AG09319 (cell line): Measurements from ENCODE around the gene INHBB.

ENCODE experiments used
- DNase-seq: peaks from one replicate; pipeline ENCODE4 v3.0.0-alpha.2; 2010; ENCODE audit warnings: low read depth; ENCODE audit errors: extremely low read depth
- CTCF ChIP-seq: IDR thresholded peaks from 2 replicates; pipeline ENCODE4 v1.5.1; 2011; ENCODE audit warnings: low read depth, mild to moderate bottlenecking, inconsistent platforms, low read length, moderate library complexity

The INHBB gene

DNA sequence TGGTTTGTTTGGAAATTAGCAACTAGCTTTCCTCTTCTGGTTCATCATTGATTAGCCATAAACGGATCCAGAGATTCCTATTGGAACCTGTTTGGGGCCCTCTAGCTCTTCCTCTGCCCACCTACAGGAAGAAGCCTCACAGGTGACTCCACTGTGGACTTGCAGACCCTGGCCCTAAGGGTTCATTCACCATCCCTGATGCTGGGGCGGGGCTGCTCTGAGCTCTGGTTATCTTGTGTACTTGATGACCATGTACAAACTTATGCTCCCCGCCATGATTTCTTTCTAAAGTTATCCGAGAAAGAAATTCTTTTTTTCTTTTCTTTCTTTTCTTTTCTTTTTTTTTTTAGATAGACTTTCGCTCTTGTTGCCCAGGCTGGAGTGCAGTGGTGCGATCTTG, 33.9 kb upstream of the INHBB start:
- TF ChIP-seq CTCF = no peak

GRCh38 chr2:120312860-120313694, 32.9 kb upstream of the INHBB start:
- DNase-seq = peak; percentile 50
- TF ChIP-seq CTCF = peak; percentile 96

More for the DNA sequence above, 33.9 kb upstream of the INHBB start:
- no peak for DNase-seq

DNA sequence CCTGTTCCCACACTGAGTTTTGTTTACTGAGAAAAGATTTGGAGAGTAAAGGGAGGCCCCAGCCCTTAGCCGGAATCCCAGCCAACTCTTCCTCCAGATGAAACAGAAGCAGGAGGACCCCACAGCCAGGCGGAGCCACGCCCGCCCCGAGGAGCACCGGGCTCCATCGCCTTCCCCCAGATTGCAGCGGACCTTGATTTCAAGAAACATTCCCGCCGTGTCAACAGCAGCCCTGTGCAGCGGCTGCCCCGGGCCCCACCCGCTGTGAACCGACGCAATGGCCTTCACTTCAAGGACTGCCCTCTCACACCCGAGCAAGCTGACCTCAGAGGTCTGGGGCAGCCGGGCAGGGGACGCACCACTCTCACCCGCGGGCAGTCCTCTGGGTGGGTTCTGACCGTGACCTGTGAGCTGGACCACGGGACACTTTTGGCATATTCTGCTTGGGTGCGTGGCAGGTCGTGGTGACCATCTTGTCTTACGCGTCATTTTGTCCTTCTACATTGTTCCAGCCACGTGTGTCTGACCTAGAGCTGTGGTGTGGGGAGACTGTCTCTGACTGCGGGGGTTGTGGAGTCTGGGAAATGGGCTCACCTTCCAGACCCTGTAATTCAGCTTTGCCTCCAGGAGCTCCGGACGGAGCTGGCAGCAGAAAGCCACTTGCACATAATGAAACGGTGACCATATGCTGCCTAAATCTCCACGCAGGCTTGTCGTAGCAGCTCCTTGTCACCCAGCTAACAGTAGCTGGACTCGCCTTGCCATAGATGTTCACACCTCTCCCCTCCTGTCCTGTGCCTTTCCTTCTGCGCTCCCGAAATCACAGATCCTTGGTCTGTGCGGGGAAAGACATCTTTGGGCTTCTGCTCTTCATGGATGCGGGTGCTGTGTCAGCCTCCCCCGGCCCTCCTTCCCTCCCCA, 32.0 kb upstream of the INHBB start:
- no peak for DNase-seq
- TF ChIP-seq CTCF = no peak

- DNase-seq = no peak
- TF ChIP-seq CTCF = no peak
These were observed 31.1 kb upstream of the INHBB start for GRCh38 chr2:120314690-120315366.

DNA sequence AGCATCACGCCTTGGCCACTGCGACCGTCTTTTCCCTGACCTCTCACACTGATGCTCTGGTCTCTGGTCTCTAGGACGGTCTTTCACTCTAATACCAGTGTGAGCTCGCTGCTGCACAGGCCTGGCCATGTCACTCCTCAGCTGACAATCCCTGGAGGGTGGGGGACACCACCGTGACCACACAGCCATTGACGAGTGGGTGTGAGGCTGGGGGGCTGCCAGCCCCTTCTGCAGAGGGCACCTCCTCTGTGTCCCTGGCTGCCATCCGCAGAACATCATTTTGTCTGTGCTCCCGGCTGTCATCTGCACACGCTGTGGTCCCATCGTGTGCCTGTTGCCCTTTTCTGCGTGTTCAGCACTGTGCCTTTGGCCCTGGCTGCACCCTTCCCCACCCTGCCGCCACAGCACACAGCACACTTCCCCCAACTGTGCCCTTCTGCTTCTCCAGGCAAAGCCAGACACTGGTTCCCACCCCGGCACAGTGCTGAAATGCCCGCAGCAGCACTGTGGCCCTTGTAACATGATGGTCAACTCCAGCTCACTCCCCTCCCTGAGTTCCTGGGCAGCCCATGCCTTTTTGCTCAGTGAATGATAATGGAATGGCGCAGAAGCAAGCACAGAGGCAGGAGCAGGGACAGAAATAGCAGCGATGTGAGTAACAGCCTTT, 30.4 kb upstream of the INHBB start:
- DNase-seq = no peak
- no peak for TF ChIP-seq CTCF

DNA sequence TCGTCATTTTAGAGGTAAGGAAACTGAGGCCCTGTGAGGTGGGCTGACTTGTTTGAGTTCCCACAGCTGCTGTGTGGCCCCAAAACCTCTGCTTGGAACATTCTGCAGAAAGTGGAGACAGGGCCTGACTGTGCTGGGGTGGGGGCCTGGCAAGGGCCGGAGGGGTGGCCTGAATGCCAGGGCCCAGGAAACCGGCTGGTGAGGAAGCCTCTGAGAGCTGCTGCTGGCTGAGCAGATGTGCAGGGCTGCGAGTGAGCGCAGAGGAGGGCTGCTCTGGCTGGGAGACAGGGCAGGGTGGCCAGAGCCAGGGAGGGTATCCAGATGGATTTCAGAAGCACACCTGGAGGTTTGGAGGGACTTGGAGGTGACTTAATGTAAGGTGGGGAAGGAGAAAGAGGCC, 29.9 kb upstream of the INHBB start:
- no peak for DNase-seq
- TF ChIP-seq CTCF = no peak
